Measurements from ENCODE around the gene BDNF. TPM values are rescaled to one million over a fixed set of nuclear protein-coding genes. Genes with fewer than 3 reads are reported as not detected.
"Not testable (repeated sequence)": the region's sequence is repeated elsewhere in the genome, so short reads cannot be mapped to it uniquely, and the experiment has no call there.

The BDNF gene
- total RNA-seq, 1 experiment from 2014 or later = 8.5 TPM

GRCh38 chr11:27677108-27677507 lies 23.1 kb downstream of the BDNF start:
- Mint-ChIP-seq H3K27me3 (ENCODE audit: insufficient read depth, unreplicated experiment) (no peaks in the 10 kb centered on the region), H3K4me1 (ENCODE audit: low read depth, unreplicated experiment) (no peaks in the 10 kb centered on the region), H3K27ac (ENCODE audit: unreplicated experiment) (no peak overlapping the region), H3K4me3 (ENCODE audit: unreplicated experiment) (no peak overlapping the region), H3K9me3 (ENCODE audit: unreplicated experiment) (no peaks in the 10 kb centered on the region), H3K36me3 (ENCODE audit: insufficient read depth, unreplicated experiment) (no peaks in the 10 kb centered on the region)
- Histone ChIP-seq H3K4me3 (ENCODE audit: low read depth, low read length) (no peak overlapping the region), H3K36me3 (ENCODE audit: control insufficient read depth, insufficient read depth, low read length) (no peaks in the 10 kb centered on the region), H3K9me3 (no peaks in the 10 kb centered on the region), H3K4me1 (no peaks in the 10 kb centered on the region), H3K27me3 (replicated peaks; ENCODE audit: control insufficient read depth, insufficient read depth, low read length) (no peaks in the 10 kb centered on the region)
- intact Hi-C loops (cut with micrococcal nuclease; ENCODE audit: unreplicated experiment) = no loop called here
- DNase-seq = no peak
- ChIA-PET CTCF (no interaction called here), POLR2A (no interaction called here)
- BruUV-seq (replicated peaks) = no TSS peak
- TF ChIP-seq, protein P1, sequence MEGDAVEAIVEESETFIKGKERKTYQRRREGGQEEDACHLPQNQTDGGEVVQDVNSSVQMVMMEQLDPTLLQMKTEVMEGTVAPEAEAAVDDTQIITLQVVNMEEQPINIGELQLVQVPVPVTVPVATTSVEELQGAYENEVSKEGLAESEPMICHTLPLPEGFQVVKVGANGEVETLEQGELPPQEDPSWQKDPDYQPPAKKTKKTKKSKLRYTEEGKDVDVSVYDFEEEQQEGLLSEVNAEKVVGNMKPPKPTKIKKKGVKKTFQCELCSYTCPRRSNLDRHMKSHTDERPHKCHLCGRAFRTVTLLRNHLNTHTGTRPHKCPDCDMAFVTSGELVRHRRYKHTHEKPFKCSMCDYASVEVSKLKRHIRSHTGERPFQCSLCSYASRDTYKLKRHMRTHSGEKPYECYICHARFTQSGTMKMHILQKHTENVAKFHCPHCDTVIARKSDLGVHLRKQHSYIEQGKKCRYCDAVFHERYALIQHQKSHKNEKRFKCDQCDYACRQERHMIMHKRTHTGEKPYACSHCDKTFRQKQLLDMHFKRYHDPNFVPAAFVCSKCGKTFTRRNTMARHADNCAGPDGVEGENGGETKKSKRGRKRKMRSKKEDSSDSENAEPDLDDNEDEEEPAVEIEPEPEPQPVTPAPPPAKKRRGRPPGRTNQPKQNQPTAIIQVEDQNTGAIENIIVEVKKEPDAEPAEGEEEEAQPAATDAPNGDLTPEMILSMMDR (IDR thresholded peaks at IDR 0.05; ENCODE audit: insufficient read depth in 1 of 2, low read depth in 1 of 2, low read length in 1 of 2, severe bottlenecking in 1 of 2, unreplicated experiment in 1 of 2) = no peak

GRCh38 chr11:27673979-27674663 lies 26.1 kb downstream of the BDNF start:
- POLR2A ChIA-PET = no interaction called here
- H3K27me3 ChIP-seq (replicated peaks; ENCODE audit: control insufficient read depth, insufficient read depth, low read length) = no peaks in the 10 kb centered on the region
- Mint-ChIP-seq H3K9me3 (ENCODE audit: unreplicated experiment) (no peaks in the 10 kb centered on the region), H3K27me3 (ENCODE audit: insufficient read depth, unreplicated experiment) (no peaks in the 10 kb centered on the region), H3K4me3 (ENCODE audit: unreplicated experiment) (no peak overlapping the region), H3K4me1 (ENCODE audit: low read depth, unreplicated experiment) (no peaks in the 10 kb centered on the region), H3K27ac (ENCODE audit: unreplicated experiment) (no peak overlapping the region), H3K36me3 (ENCODE audit: insufficient read depth, unreplicated experiment) (no peaks in the 10 kb centered on the region)
- H3K9me3 ChIP-seq = no peaks in the 10 kb centered on the region
- H3K4me3 ChIP-seq (ENCODE audit: low read depth, low read length) = no peak overlapping the region
- no TSS peak for BruUV-seq (replicated peaks)
- no peaks in the 10 kb centered on the region for H3K4me1 ChIP-seq
- CTCF ChIA-PET = no interaction called here
- TF ChIP-seq, protein P1 (IDR thresholded peaks at IDR 0.05; ENCODE audit: insufficient read depth in 1 of 2, low read depth in 1 of 2, low read length in 1 of 2, severe bottlenecking in 1 of 2, unreplicated experiment in 1 of 2) = no peak
- H3K36me3 ChIP-seq (ENCODE audit: control insufficient read depth, insufficient read depth, low read length) = no peaks in the 10 kb centered on the region
- no peak for DNase-seq
- intact Hi-C loops (cut with micrococcal nuclease; ENCODE audit: unreplicated experiment) = no loop called here

DNA sequence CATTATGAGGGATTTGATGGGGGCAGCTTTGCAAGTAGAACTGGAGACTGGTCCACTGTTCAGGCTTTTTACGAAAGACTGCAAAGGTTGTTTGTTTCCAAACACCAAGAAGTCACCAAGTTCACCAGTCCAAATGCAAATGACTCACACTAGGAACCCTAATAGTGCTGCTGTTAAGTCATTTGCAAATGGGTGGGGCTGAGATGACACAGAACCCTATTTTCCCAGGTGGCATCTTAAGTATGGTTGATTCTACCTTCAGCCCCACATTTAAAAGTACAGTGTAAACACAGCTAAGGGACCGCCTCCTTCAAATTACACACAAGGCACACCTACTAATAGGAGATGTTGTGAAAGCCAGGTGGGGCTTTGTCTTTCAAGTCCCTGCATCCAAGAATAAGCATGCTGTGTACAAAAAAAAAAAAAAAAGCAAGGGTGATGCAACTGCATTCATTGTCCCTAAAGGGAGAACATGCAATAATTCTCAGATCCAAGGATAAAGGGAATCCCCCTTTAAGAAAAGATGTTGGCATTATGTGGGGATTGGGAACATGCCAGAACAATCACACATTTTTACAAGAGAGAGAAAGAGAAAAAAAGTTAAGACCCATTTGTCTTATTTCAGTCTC lies 27.3 kb downstream of the BDNF start:
- Histone ChIP-seq H3K4me1 (no peaks in the 10 kb centered on the region), H3K9me3 (no peaks in the 10 kb centered on the region), H3K36me3 (ENCODE audit: control insufficient read depth, insufficient read depth, low read length) (no peaks in the 10 kb centered on the region), H3K27me3 (replicated peaks; ENCODE audit: control insufficient read depth, insufficient read depth, low read length) (no peaks in the 10 kb centered on the region), H3K4me3 (ENCODE audit: low read depth, low read length) (no peak overlapping the region)
- TF ChIP-seq, protein P1 (IDR thresholded peaks at IDR 0.05; ENCODE audit: insufficient read depth in 1 of 2, low read depth in 1 of 2, low read length in 1 of 2, severe bottlenecking in 1 of 2, unreplicated experiment in 1 of 2) = no peak
- intact Hi-C loops (cut with micrococcal nuclease; ENCODE audit: unreplicated experiment) = no loop called here
- ChIA-PET CTCF (interaction anchor here (0.7 kb wide), 1 partner anchor 1656 kb away, joined by 3 read pairs; no protein-coding TSS in a partner anchor), POLR2A (no interaction called here)
- H3K4me1 Mint-ChIP-seq (ENCODE audit: low read depth, unreplicated experiment) = peaks cover 6% of the 10 kb centered on the region
- BruUV-seq (replicated peaks) = no TSS peak
- no peak overlapping the region for H3K27ac Mint-ChIP-seq (ENCODE audit: unreplicated experiment)
- DNase-seq = no peak
- H3K36me3 Mint-ChIP-seq (ENCODE audit: insufficient read depth, unreplicated experiment) = no peaks in the 10 kb centered on the region
- no peaks in the 10 kb centered on the region for H3K27me3 Mint-ChIP-seq (ENCODE audit: insufficient read depth, unreplicated experiment)
- no peak overlapping the region for H3K4me3 Mint-ChIP-seq (ENCODE audit: unreplicated experiment)
- no peaks in the 10 kb centered on the region for H3K9me3 Mint-ChIP-seq (ENCODE audit: unreplicated experiment)

DNA sequence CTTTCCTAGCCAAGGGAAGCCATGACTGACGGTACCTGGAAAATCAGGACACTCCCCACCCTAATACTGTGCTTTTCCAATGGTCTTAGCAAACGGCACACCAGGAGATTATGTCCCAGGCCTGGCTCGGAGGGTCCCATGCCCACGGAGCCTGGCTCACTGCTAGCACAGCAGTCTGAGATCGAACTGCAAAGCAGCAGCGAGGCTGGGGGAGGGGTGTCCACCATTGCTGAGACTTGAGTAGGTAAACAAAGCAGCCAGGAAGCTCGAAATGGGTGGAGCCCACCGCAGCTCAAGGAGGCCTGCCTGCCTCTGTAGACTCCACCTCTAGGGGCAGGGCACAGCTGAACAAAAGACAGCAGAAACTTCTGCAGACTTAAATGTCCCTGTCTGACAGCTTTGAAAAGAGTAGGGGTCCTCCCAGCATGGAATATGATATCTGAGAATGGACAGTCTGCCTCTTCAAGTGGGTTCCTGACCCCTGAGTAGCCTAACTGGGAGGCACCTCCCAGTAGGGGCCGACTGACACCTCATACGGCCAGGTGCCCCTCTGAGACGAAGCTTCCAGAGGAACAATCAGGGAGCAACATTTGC lies 34.6 kb downstream of the BDNF start:
- H3K27me3 ChIP-seq (replicated peaks; ENCODE audit: control insufficient read depth, insufficient read depth, low read length); H3K9me3 ChIP-seq; H3K27me3 Mint-ChIP-seq (ENCODE audit: insufficient read depth, unreplicated experiment); intact Hi-C loops (cut with micrococcal nuclease; ENCODE audit: unreplicated experiment); H3K36me3 ChIP-seq (ENCODE audit: control insufficient read depth, insufficient read depth, low read length); H3K27ac Mint-ChIP-seq (ENCODE audit: unreplicated experiment); H3K36me3 Mint-ChIP-seq (ENCODE audit: insufficient read depth, unreplicated experiment); H3K4me3 ChIP-seq (ENCODE audit: low read depth, low read length); H3K4me1 ChIP-seq; POLR2A ChIA-PET; CTCF ChIA-PET; BruUV-seq (replicated peaks): not testable (repeated sequence)
- Mint-ChIP-seq H3K4me3 (ENCODE audit: unreplicated experiment) (peak overlapping the region; percentile 39), H3K9me3 (ENCODE audit: unreplicated experiment) (peaks cover 22% of the 10 kb centered on the region), H3K4me1 (ENCODE audit: low read depth, unreplicated experiment) (peaks cover 20% of the 10 kb centered on the region)
- peak in 1 of 2 experiments; percentile 12 for DNase-seq
